Activated T-cell treated with anti-CD3 and anti-CD28 coated beads, Interleukin-2, amount 50 U/mL, for 24 hours (primary cell): ENCODE results near the gene PPP6R3.
"Not testable (repeated sequence)": the region's sequence is repeated elsewhere in the genome, so short reads cannot be mapped to it uniquely, and the experiment has no call there.

ENCODE experiments used
- DNase-seq: peaks from one replicate; pipeline ENCODE4 v3.0.0-alpha.2; 2020
- H3K27ac Mint-ChIP-seq: 2 replicates; pipeline ENCODE4 v1.8.0; 2020; ENCODE audit warnings: mild to moderate bottlenecking, mixed read lengths
- H3K27me3 Mint-ChIP-seq: 2 replicates; pipeline ENCODE4 v1.8.0; 2020; ENCODE audit warnings: mixed read lengths
- H3K36me3 Mint-ChIP-seq: 2 replicates; pipeline ENCODE4 v1.8.0; 2020; ENCODE audit warnings: low read depth, mixed read lengths
- H3K4me1 Mint-ChIP-seq: 2 replicates; pipeline ENCODE4 v1.8.0; 2020; ENCODE audit warnings: low read depth, mixed read lengths
- H3K4me3 Mint-ChIP-seq: 2 replicates; pipeline ENCODE4 v1.8.0; 2020; ENCODE audit warnings: mild to moderate bottlenecking, moderate library complexity, mixed read lengths
- H3K9me3 Mint-ChIP-seq: 2 replicates; pipeline ENCODE4 v1.8.0; 2020; ENCODE audit warnings: mixed read lengths

The PPP6R3 gene

DNA sequence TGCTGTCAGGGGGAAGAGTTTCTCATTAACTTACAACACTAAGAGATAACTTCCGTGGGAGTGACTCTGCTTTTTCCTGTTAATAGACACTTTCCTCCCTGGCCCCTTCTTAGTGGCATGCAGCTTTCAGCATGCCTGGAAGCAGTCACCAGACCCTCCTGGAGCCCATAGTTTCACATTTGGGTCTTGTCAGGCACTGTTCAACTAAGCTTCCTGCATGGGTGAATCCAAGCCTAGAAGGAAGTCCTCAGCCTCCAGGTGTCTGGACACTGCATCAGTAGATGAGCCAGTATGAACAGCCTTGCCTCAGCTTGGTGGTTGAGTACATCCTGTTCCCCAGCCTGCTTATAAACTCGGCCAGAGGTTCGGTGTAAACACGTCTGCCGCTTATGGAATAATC is 68.1 kb downstream of the PPP6R3 start:
- Mint-ChIP-seq H3K27ac (peak overlapping the region; percentile 80), H3K36me3 (peaks cover 97% of the 10 kb centered on the region), H3K27me3 (no peaks in the 10 kb centered on the region), H3K4me1 (peaks cover 91% of the 10 kb centered on the region), H3K9me3 (no peaks in the 10 kb centered on the region), H3K4me3 (no peak overlapping the region)
- no peak for DNase-seq

DNA sequence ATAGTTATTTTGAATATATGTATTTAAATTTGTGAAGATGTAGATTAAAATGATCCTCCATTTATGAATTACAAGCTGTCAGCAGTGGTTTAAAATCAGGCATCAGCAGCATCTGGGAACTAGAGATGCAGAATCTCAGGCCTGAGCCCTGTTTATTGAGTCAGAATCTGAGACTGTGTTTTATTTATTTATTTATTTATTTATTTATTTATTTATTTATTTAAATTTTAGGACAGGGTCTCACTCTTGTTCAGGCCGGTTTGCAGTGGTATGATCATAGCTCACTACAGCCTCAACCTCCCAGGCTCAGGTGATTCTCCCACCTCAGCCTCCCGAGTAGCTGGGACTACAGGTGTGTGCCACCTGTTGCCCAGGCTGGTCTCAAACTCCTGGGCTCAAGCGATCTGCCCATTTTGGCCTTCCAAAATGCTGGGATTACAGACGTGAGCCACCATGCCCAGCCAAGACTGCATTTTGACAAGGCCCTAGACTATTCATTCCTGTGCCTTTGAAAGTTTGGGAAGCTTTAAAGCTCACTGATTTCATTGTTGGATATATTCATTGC is 70.7 kb downstream of the PPP6R3 start:
- Mint-ChIP-seq H3K27ac (peak overlapping the region; percentile 15), H3K4me3 (no peak overlapping the region), H3K4me1 (peaks cover 85% of the 10 kb centered on the region), H3K9me3 (no peaks in the 10 kb centered on the region), H3K36me3 (peaks cover 94% of the 10 kb centered on the region), H3K27me3 (no peaks in the 10 kb centered on the region)
- DNase-seq, result no peak

DNA sequence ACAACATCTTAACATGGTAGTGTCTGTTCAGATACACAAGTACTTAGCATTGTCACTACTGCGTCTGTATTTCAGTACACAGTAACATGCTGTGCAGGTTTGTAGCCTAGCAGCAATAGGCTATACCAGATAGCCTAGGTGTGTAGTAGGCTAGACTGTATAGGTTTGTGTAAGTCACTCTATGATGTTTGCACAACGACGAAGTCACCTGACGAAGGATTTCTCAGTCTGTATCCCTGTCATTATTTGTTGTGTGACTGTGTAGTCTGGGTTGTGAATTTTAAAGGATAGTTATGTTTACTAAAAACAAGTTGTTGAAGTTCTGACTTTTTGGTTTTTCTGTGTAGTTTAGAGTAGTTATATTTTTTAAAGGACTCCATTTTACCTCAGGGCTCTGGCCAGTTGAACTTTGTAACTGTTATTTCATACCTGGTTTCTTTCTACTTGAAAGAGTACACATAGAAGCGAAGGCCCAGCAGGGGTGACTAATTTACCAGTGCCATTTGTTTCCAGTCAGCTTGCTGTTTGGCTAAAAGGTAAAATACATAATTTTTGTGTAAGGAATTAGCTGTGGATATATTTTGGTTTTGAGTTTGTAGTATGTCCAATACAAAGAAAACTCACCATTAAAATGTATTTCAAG is 72.3 kb downstream of the PPP6R3 start:
- Mint-ChIP-seq H3K27ac (peak overlapping the region; percentile 8), H3K4me3 (no peak overlapping the region), H3K27me3 (no peaks in the 10 kb centered on the region), H3K4me1 (peaks cover 81% of the 10 kb centered on the region), H3K9me3 (no peaks in the 10 kb centered on the region), H3K36me3 (peaks cover 92% of the 10 kb centered on the region)
- DNase-seq, result no peak

DNA sequence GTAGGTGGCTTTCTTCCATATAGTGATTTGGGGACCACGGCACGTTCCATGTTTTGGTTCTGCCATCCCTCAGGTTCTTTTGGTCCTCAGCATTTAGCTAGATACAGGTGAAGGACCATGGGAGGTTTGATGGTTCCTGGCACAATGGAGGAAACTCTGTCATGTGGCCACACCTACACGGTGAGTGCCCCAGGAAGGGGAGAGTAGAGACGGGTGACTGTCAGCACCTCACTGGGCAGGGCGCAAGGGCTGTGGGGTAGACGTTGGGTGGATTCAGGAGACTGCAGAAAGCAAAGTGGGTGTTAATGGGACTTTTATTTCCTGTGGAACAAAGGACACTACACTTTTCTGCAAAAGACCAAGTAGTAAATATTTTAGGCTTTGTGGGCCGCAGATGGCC is 73.4 kb downstream of the PPP6R3 start:
- Mint-ChIP-seq H3K27ac (peak overlapping the region; percentile 66), H3K4me3 (no peak overlapping the region), H3K36me3 (peaks cover 92% of the 10 kb centered on the region), H3K27me3 (no peaks in the 10 kb centered on the region), H3K9me3 (no peaks in the 10 kb centered on the region), H3K4me1 (peaks cover 75% of the 10 kb centered on the region)
- DNase-seq, result no peak

DNA sequence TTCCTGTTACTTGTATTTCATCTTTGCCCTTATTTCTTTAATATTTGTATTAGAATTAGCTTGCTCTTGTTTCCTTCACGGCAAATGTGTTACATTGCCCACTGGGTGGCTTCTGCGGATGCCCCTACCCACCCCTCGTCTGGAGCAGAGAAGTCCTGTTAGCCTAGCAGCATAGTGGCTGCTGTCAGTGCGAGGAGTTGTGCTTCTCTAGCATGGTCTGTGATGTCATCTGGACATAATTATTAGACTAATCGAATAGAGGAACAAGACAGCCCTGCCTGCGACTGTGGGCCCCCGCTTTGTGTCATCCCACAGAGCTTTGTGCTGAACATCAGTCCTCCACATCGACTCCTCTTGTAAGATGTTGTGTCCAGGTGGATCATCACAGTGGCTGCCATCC is 74.5 kb downstream of the PPP6R3 start:
- no peak for DNase-seq
- H3K27ac Mint-ChIP-seq, result peak overlapping the region; percentile 22
- H3K9me3 Mint-ChIP-seq, result no peaks in the 10 kb centered on the region
- no peak overlapping the region for H3K4me3 Mint-ChIP-seq
- H3K27me3 Mint-ChIP-seq, result no peaks in the 10 kb centered on the region
- H3K4me1 Mint-ChIP-seq, result peaks cover 77% of the 10 kb centered on the region
- peaks cover 92% of the 10 kb centered on the region for H3K36me3 Mint-ChIP-seq

DNA sequence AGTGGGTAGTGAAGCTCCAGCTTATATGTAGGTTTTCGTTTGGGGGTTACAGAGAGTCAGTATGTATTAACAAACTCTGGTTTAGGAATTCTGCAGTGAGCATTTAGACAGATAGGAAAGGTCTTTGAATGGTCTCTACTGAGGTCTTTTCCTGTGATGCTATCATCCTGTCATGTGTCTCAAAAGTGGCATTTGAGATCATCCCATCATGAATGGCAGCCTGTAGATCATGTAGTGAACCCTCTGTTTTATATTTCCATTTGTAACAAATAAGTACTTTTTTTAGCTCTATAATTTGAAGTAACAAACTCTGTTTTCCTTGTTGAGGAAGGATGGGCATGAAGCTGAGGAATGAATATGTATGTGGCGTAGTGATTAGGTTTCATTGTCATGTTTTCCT is 76.2 kb downstream of the PPP6R3 start:
- no peak for DNase-seq
- Mint-ChIP-seq H3K27me3 (no peaks in the 10 kb centered on the region), H3K36me3 (peaks cover 96% of the 10 kb centered on the region), H3K4me1 (peaks cover 76% of the 10 kb centered on the region), H3K4me3 (no peak overlapping the region), H3K27ac (peak overlapping the region; percentile 56), H3K9me3 (no peaks in the 10 kb centered on the region)

DNA sequence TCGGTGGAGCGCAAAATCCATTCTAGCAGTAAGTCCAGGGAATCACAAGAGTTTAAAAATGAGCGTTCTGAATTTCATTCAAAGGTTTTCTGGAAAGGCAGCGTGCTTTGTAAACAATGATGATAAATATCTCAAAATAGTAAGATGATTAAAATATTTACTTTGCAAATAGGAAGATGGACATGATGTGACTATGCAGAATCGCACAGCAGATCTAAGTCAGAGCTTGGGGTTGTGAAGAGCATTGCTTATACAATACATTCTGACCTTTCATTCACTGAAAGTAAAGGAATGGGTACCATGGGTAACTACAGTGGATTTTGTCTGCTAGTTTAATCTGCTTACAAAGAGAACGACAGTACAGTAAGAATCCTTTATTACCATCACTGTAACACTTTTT is 77.5 kb downstream of the PPP6R3 start:
- Mint-ChIP-seq H3K27me3 (no peaks in the 10 kb centered on the region), H3K4me3 (no peak overlapping the region), H3K36me3 (peaks cover 96% of the 10 kb centered on the region), H3K27ac (peak overlapping the region; percentile 52), H3K9me3 (no peaks in the 10 kb centered on the region), H3K4me1 (peaks cover 72% of the 10 kb centered on the region)
- DNase-seq, result no peak

DNA sequence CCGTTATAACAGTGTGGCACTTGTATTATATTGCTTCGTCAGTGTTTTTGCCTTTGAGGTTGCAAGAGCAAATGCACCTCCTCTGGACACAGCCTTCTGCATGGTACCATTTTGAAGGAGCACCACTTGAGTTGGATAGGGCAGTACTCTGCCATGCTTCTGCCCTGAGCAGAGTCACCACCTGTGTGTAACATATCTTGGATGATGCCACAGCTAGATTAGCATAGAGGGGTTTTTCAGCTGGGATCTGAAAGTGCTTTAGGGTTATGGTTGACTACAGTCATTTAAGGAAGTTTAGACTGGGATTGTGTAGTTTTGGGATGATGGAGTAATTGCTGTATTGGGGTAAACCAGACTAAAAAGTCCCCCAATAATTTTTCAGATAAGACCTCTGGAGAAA is 78.8 kb downstream of the PPP6R3 start:
- Mint-ChIP-seq H3K36me3 (peaks cover 96% of the 10 kb centered on the region), H3K9me3 (no peaks in the 10 kb centered on the region), H3K4me3 (no peak overlapping the region), H3K4me1 (peaks cover 69% of the 10 kb centered on the region), H3K27ac (peak overlapping the region; percentile 3), H3K27me3 (no peaks in the 10 kb centered on the region)
- DNase-seq, result no peak

DNA sequence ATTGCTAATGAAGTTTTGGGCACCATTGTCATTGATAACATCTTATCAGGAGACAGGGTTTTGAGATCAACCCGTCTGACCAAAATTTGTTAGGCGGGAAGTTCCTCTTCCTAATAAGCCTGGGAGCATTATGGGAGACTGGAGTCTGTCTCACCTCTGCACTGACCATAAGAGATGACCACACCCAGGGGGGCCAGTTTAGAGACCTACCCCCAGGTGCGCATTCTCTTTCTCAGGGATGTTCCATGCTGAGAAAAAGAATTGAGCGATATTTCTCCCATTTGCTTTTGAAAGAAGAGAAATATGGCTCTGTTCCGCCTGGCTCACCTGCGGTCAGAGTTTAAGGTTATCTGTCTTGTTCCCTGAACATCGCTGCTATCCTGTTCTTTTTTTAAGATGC is 80.0 kb downstream of the PPP6R3 start:
- H3K4me3 Mint-ChIP-seq, H3K9me3 Mint-ChIP-seq, H3K27me3 Mint-ChIP-seq, DNase-seq, H3K27ac Mint-ChIP-seq: not testable (repeated sequence)
- H3K4me1 Mint-ChIP-seq, result peaks cover 68% of the 10 kb centered on the region
- H3K36me3 Mint-ChIP-seq, result peaks cover 97% of the 10 kb centered on the region

DNA sequence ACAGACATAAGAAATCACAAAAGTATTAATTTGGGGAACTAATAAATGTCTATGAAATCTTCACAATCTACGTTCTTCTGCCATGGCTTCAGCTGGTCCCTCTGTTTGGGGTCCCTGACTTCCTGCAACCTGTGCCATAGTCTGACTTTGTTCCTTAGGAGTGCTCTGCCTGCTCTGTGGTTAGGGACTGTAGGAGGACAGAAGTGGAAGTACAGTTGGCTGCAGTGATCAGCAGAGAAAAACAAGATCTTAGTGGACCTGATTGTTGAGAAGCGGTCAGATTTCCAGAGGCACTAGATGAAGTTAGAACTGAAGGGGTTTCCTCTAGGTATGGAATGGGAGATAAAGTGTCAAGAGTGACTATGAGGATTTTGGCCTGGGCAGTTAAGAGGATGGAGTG is 80.6 kb downstream of the PPP6R3 start:
- Mint-ChIP-seq H3K27me3 (no peaks in the 10 kb centered on the region), H3K36me3 (peaks cover 98% of the 10 kb centered on the region), H3K4me3 (no peak overlapping the region), H3K4me1 (peaks cover 71% of the 10 kb centered on the region), H3K27ac (peak overlapping the region; percentile 74), H3K9me3 (no peaks in the 10 kb centered on the region)
- no peak for DNase-seq

DNA sequence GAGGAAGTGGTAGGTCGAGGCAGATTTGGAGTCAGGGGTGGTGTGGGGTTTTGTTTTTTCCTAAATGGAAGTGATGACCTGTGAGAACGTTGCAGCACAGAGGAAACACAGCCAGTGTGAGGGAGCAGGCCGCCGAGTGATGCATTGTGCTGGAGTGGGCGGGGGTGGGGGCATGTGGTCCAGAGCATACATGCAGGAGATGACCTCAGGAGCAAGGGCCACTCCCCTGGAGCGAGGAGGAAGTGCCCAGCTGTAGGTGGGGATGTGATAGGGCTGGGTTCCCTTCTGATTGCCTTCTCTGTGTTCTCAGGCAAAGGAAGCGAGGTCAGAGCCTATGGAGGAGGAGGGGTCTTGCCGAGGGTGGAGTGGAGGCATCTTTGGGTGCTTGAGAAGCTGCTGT is 81.4 kb downstream of the PPP6R3 start:
- Mint-ChIP-seq H3K4me3 (no peak overlapping the region), H3K4me1 (peaks cover 72% of the 10 kb centered on the region)

DNA sequence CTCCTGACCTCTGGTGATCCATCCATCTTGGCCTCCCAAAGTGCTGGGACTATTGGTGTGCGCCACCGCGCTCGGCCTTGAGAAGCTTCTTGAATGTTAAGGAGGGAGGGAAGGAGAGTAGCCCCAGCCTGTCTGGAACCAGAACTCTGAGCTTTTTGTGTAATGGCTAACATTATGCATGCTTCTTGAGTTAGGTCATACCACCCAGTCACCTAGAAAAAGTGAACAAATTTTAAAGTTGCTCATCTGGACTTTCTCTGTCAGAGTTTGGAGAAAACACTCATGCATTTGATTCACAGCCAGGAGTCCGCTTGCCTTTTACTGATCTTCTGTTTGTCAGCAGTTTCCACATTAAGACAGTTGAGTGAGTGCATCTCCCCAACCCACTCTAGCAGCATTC is 82.1 kb downstream of the PPP6R3 start:
- Mint-ChIP-seq H3K36me3 (peaks cover 99% of the 10 kb centered on the region), H3K9me3 (no peaks in the 10 kb centered on the region), H3K4me3 (no peak overlapping the region), H3K4me1 (peaks cover 76% of the 10 kb centered on the region), H3K27ac (peak overlapping the region; percentile 8), H3K27me3 (no peaks in the 10 kb centered on the region)
- DNase-seq, result no peak

More for the DNA sequence above, 81.4 kb downstream of the PPP6R3 start:
- H3K27ac Mint-ChIP-seq, result peak overlapping the region; percentile 74
- no peaks in the 10 kb centered on the region for H3K27me3 Mint-ChIP-seq
- H3K36me3 Mint-ChIP-seq, result peaks cover 98% of the 10 kb centered on the region
- no peak for DNase-seq
- no peaks in the 10 kb centered on the region for H3K9me3 Mint-ChIP-seq

DNA sequence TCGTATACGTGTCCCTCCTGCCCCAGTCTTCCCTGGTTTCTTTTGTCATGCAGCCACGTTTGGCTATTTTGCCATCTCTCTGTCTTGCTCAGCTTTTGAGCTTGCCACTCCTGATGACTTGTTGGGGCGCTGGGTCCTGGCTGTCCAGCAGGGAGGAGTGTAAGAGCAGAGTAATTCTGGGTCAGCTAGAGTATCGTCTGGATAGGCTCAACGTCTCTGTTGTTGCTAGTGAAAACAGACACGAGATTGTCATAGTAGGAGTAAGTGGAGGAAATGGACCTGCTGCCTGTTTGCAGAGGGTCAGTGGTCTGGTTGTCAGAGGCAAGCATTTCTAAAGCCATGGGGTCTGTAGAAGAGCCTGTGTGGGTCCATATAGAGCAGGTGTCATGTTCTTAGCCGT is 83.0 kb downstream of the PPP6R3 start:
- Mint-ChIP-seq H3K36me3 (peaks cover 99% of the 10 kb centered on the region), H3K27ac (peak overlapping the region; percentile 76)
- DNase-seq, result no peak

DNA sequence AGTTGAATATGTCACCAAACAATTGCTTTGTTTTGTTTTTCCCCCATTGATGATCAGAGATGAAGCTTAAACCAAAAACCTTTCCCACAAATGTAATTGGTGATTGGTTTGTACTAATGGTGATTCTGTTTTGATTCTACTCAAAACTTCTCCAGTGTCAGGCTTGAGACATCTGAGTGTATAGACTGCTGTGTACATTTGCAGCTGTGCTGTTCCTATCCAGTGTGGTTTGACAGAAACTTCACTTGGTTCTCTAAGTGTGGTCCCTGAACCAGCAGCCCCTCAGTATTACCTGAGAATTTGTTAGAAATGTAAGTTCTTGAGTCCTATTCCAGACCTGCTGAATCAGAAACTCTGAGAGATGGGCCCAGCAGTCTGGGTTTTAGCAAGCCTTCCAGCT is 84.8 kb downstream of the PPP6R3 start:
- peak overlapping the region; percentile 83 for H3K27ac Mint-ChIP-seq
- no peaks in the 10 kb centered on the region for H3K27me3 Mint-ChIP-seq
- H3K9me3 Mint-ChIP-seq, result no peaks in the 10 kb centered on the region
- H3K4me1 Mint-ChIP-seq, result peaks cover 83% of the 10 kb centered on the region
- DNase-seq, result no peak
- H3K36me3 Mint-ChIP-seq, result peaks cover 99% of the 10 kb centered on the region
- no peak overlapping the region for H3K4me3 Mint-ChIP-seq

More for the DNA sequence above, 83.0 kb downstream of the PPP6R3 start:
- Mint-ChIP-seq H3K27me3 (no peaks in the 10 kb centered on the region), H3K4me3 (no peak overlapping the region), H3K4me1 (peaks cover 79% of the 10 kb centered on the region), H3K9me3 (no peaks in the 10 kb centered on the region)

DNA sequence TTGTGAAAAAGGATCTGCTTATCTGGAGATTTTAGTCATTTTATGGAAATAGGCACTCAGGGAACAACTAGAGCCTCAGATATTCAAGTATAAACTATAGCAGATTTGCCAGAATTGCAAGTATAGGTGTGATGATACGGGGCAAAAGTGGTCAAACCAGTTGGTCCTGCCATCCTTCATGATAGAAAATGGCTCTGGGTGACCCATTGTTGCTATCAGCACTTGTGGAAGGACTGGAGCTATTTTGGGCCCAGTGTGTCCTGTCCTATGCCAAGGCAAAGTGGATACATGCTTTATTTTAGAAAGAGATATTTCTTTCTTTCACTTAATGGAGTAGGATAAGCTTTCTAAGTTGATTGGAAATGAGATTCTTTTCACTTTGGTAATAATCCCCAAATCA is 85.2 kb downstream of the PPP6R3 start:
- no peak for DNase-seq
- no peaks in the 10 kb centered on the region for H3K9me3 Mint-ChIP-seq
- H3K4me3 Mint-ChIP-seq, result no peak overlapping the region
- peak overlapping the region; percentile 83 for H3K27ac Mint-ChIP-seq
- H3K27me3 Mint-ChIP-seq, result no peaks in the 10 kb centered on the region
- H3K36me3 Mint-ChIP-seq, result peaks cover 99% of the 10 kb centered on the region
- H3K4me1 Mint-ChIP-seq, result peaks cover 86% of the 10 kb centered on the region
